PC-3 (cell line): ENCODE measurements around the gene MAS1L.

Source experiments
- EZH2 ChIP-seq: fragments of 300-600 bp; sonication (generic); IDR thresholded peaks from one replicate; pipeline ENCODE4 v1.6.1; 2017; ENCODE audit warnings: antibody characterized with exemption, mild to moderate bottlenecking, low read length; ENCODE audit not compliant: unreplicated experiment
- EZH2phosphoT487 ChIP-seq: fragments of 300-600 bp; sonication (generic); IDR thresholded peaks from 2 replicates; pipeline ENCODE4 v1.6.1; 2018; ENCODE audit warnings: mild to moderate bottlenecking, antibody characterized with exemption, low read length, borderline replicate concordance
- TF ChIP-seq, protein P1 (sequence below): fragments of 300-600 bp; sonication (generic); conservative IDR thresholded peaks from 2 replicates; pipeline ENCODE4 v1.5.1; 2017; ENCODE audit warnings: antibody characterized with exemption, low read depth, mild to moderate bottlenecking, low read length

DNA sequence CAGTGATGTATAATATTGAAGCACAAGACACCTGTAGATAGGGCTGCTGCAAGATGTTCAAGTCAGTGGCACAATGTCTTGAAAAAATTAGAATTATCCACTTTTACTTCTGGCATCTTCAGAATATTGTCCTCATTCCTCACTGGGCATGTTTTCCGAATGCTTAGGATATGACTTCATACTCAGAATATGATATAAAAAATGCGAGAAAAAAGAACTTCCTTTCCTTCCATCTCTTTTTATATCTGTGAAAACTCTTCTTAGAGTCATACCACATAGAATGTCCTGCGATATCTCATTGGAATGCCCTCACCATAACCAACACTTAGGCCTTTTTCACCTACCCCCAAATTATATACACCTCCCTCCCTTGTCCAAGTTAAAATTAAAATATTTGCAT is 4.6 kb downstream of the MAS1L start:
- TF ChIP-seq EZH2 (no peak), EZH2phosphoT487 (no peak)
- TF ChIP-seq, protein P1, sequence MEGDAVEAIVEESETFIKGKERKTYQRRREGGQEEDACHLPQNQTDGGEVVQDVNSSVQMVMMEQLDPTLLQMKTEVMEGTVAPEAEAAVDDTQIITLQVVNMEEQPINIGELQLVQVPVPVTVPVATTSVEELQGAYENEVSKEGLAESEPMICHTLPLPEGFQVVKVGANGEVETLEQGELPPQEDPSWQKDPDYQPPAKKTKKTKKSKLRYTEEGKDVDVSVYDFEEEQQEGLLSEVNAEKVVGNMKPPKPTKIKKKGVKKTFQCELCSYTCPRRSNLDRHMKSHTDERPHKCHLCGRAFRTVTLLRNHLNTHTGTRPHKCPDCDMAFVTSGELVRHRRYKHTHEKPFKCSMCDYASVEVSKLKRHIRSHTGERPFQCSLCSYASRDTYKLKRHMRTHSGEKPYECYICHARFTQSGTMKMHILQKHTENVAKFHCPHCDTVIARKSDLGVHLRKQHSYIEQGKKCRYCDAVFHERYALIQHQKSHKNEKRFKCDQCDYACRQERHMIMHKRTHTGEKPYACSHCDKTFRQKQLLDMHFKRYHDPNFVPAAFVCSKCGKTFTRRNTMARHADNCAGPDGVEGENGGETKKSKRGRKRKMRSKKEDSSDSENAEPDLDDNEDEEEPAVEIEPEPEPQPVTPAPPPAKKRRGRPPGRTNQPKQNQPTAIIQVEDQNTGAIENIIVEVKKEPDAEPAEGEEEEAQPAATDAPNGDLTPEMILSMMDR: no peak
